Upper lobe of left lung (tissue), 6 donors: ENCODE results near the gene PPFIA3. TPM values are rescaled to one million over a fixed set of nuclear protein-coding genes. Genes with fewer than 3 reads are reported as not detected.

Experiments
- ATAC-seq, 2 donors: fragments of 200-7000 bp; cut with Tn5 transposase; one replicate each; pipeline ENCODE4 v1.9.1; 2022; ENCODE audit warnings: mild to moderate bottlenecking in 2 of 2, moderate library complexity in 2 of 2; ENCODE audit not compliant: low FRiP score in 2 of 2
- DNase-seq, 2 donors: peaks; one replicate each; pipeline ENCODE4 v3.0.0-alpha.2; 2019 to 2020
- H3K27ac ChIP-seq, 4 donors: fragments of 200-600 bp; sonication (generic); one replicate each; pipeline ENCODE4 v1.5.1; 2016 to 2019
- H3K27me3 ChIP-seq, 4 donors: fragments of 200-600 bp; sonication (generic); one replicate each; pipeline ENCODE4 v1.5.1; 2017 to 2019
- H3K36me3 ChIP-seq, 4 donors: fragments of 200-600 bp; sonication (generic); one replicate each; pipeline ENCODE4 v1.5.1; 2016 to 2019
- H3K4me1 ChIP-seq, 4 donors: fragments of 200-600 bp; sonication (generic); one replicate each; pipeline ENCODE4 v1.5.1; 2018 to 2019
- H3K4me3 ChIP-seq, 4 donors: fragments of 200-600 bp; sonication (generic); one replicate each; pipeline ENCODE4 v1.5.1; 2017 to 2019; ENCODE audit warnings: mild to moderate bottlenecking in 2 of 4, moderate library complexity in 1 of 4
- H3K9me3 ChIP-seq, 4 donors: fragments of 200-600 bp; sonication (generic); one replicate each; pipeline ENCODE4 v1.5.1; 2018 to 2019
- EP300 ChIP-seq, 4 donors: sonication (generic); formaldehyde crosslinking; IDR thresholded peaks; one replicate each; pipeline ENCODE4 v1.5.1; 2017; ENCODE audit warnings: antibody characterized with exemption in 4 of 4, control low read depth in 2 of 4
- POLR2A ChIP-seq, 4 donors: fragments of 450-650 bp; IDR thresholded peaks; one replicate each; pipeline ENCODE4 v1.5.1; 2016 to 2017; ENCODE audit warnings: antibody characterized with exemption in 4 of 4, mild to moderate bottlenecking in 2 of 4
- POLR2AphosphoS5 ChIP-seq, 2 donors: sonication (generic); formaldehyde crosslinking; IDR thresholded peaks; one replicate each; pipeline ENCODE4 v1.5.1; 2017; ENCODE audit warnings: antibody characterized with exemption in 2 of 2
- WGBS, 2 donors: methylation state at CpG; one replicate each; pipeline ENCODE4 v1.1.5; 2017 to 2018; 5-methylcytosine and 5-hydroxymethylcytosine counted together
- total RNA-seq, 6 donors: library from RNA; depleted of rRNA in 4 of 6; stranded (reverse); fragments of >200 nt in 4 of 6; gene quantifications; one replicate each; pipeline versions ENCODE4 v1.1.0 to v1.2.1, GENCODE V29; 2016 to 2021
- TF ChIP-seq, protein P1 (sequence below), 6 experiments: fragments of 450-650 bp in 4 of 6; fragments of 200-600 bp in 2 of 6; sonication (generic) in 2 of 6; IDR thresholded peaks; one replicate each; pipeline ENCODE4 v1.5.1; 2016 to 2019; ENCODE audit warnings: antibody characterized with exemption in 6 of 6
- donor health status: DM: no; HTN: no; CAD: no; lungs with moderate emphysema.
- donor health status: DM: no; HTN: yes; CAD: no; lungs with severe emphysema.

Gene PPFIA3
- total RNA-seq, 6 donors from 2014 or later, result 2.4 to 11.5 (median 5.9) TPM

DNA sequence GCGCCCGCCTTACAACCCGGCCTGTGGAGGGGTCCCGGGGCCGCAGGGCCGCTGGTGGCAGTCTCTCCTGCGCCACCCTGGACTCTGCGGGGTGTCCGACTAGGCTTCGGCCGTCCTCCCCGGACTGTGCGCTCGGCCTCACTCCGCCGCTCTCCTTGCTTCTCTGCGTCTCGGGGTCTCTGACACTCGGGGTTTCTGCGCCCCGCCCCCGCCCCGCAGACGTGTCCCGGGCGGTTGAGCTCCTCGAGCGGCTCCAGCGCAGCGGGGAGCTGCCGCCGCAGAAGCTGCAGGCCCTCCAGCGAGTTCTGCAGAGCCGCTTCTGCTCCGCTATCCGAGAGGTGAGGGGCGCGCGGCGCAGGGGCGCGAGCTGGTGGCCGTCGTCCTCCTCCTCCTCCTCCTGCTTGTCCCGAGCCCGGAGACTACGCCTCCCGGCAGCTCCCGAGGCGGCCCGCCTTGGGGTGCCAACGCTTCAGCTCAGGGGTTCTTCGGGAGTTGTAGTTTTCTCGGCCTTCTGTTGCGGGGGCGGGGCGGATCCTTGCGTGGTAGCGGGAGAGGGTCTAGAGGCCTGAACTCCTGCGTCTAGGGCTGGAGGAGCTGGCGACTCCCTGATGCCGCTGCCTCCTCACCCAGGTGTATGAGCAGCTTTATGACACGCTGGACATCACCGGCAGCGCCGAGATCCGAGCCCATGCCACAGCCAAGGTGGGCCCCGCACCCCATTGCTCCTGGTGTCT is 4.5 kb upstream of the PPFIA3 start:
- no peaks in the 10 kb centered on the region for H3K27me3 ChIP-seq
- peak overlapping the region; percentile 70 to 99 (median 86) for H3K4me3 ChIP-seq
- no peaks in the 10 kb centered on the region for H3K9me3 ChIP-seq
- H3K4me1 ChIP-seq, result peaks cover 27 to 40% (median 33%) of the 10 kb centered on the region in 4 donors
- no peaks in the 10 kb centered on the region for H3K36me3 ChIP-seq
- TF ChIP-seq, protein P1, sequence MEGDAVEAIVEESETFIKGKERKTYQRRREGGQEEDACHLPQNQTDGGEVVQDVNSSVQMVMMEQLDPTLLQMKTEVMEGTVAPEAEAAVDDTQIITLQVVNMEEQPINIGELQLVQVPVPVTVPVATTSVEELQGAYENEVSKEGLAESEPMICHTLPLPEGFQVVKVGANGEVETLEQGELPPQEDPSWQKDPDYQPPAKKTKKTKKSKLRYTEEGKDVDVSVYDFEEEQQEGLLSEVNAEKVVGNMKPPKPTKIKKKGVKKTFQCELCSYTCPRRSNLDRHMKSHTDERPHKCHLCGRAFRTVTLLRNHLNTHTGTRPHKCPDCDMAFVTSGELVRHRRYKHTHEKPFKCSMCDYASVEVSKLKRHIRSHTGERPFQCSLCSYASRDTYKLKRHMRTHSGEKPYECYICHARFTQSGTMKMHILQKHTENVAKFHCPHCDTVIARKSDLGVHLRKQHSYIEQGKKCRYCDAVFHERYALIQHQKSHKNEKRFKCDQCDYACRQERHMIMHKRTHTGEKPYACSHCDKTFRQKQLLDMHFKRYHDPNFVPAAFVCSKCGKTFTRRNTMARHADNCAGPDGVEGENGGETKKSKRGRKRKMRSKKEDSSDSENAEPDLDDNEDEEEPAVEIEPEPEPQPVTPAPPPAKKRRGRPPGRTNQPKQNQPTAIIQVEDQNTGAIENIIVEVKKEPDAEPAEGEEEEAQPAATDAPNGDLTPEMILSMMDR (IDR thresholded peaks at IDR 0.05), result no peak
- TF ChIP-seq POLR2AphosphoS5 (IDR thresholded peaks at IDR 0.05) (peak in 1 of 2 donors; percentile 50), POLR2A (IDR thresholded peaks at IDR 0.05) (no peak), EP300 (IDR thresholded peaks at IDR 0.05) (no peak)
- ATAC-seq (peak in 1 of 2 donors; percentile 13), DNase-seq (peak; percentile 69 to 91)
- 13 to 35% methylated on average over 14 to 38 of the region's 68 CpGs for WGBS, 2 donors
- H3K27ac ChIP-seq, result peak overlapping the region; percentile 69 to 88 (median 74)

DNA sequence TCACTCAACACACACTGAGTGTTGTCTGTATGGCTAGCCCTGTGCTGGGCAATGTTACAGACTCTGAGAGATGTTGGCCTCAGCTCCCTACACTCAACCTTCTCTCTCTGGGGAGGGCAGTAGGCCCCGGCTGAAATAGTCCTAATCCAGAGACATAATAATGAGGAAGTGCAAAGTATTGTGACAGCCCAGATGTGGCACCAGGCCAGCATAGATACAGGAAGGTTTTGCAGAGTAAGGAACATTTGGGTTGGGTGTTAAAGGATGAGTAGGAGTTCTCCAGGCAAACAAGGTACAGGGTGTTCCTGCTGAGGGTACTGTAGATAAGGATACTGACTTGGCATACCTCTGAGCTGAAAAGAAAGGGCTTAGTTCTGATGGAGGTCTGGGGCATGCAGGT is 2.8 kb upstream of the PPFIA3 start:
- 29 to 38% methylated on average over 1 of the region's 1 CpG for WGBS, 2 donors
- no peaks in the 10 kb centered on the region for H3K27me3 ChIP-seq
- no peak overlapping the region for H3K4me3 ChIP-seq
- ATAC-seq (no peak), DNase-seq (peak in 1 of 2 donors; percentile 65)
- no peak overlapping the region for H3K27ac ChIP-seq
- TF ChIP-seq POLR2AphosphoS5 (IDR thresholded peaks at IDR 0.05) (no peak), POLR2A (IDR thresholded peaks at IDR 0.05) (no peak), EP300 (IDR thresholded peaks at IDR 0.05) (no peak)
- TF ChIP-seq, protein P1 (IDR thresholded peaks at IDR 0.05), result no peak
- H3K36me3 ChIP-seq, result no peaks in the 10 kb centered on the region
- H3K9me3 ChIP-seq, result no peaks in the 10 kb centered on the region
- peaks cover 34 to 48% (median 39%) of the 10 kb centered on the region in 4 donors for H3K4me1 ChIP-seq

DNA sequence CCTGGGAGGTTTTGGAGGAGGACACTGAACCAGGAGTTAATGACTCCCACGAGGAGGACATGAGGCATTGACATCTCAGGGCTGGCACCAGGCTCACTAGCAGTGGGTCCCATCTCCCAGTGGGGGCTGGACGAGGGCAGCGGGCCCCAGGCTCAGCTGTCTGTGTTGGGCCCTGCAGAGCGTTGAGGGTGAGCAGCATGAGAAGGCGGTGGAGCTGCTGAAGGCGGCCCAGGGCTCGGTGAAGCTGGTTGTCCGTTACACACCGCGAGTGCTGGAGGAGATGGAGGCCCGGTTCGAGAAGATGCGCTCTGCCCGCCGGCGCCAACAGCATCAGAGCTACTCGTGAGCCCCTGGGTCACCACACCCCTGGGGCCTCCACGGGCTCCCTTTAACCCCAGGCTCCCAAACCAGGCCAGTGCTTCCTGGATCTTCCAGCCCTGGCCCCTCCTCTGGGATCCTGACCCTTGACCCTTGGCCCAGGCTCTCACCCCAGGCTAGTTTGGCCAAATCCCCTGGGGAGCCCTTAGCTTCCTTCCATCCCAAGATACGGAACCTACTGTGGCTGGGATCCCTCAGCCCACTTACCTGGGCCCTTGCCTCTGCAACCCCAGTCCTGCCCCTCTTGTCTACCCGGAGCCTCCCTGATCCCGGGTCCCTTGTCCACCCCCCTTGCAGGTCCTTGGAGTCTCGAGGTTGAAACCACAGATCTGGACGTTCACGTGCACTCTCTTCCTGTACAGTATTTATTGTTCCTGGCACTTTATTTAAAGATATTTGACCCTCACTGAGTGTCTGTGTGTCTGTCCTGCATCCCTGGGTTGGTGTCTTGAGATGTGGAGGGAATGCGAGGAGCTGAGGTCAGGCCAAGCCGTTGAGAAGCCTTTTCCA is 1.4 kb upstream of the PPFIA3 start:
- no peak for ATAC-seq
- peak in 1 of 2 donors; percentile 78 for DNase-seq

DNA sequence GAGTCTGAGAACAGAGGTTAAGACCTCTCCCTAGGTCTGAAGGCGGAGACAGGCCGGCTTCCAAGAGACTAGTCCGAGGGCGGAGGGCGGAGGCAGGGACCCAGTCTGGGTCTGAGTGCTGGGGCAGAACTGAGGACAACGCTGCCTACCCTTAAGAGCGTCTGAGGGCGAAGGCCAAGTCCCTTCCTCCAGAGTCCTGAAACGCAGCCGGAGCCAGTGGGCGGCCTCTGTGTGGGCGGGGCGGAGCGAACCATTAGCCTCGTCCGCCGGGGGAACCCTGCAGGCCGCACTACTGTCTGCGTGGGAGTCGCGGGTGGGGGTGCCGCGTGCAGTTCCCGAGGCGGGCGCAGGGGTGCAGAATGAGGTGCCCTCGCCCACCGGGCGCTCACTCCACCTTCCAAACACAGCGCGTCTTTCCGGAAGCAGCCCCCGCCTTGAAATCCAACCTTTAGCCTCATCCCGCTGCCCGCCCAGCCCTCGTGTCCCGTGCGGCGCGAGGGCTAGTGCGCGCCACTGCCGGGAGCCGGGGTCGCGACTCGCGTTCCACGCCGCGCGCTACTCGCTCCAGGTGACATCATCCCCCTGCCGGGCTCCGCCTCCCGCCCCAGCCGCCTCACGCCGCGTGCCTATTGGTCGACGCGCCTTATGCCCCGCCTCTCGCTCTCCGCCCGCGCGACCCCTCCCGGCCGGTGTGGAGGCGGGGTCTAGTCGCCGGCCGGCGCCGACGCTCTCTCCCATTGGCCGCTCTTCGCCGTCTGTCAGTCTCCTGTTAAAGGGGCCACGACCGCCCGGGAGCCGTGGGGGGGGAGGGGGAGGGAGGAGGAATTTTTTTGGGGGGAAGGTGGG is 556 bp upstream of the PPFIA3 start, which contains the start of gene C19orf73:
C19orf73 (minus strand) TSS at position 579 of the 846 bp plus-strand sequence; CDS start at position 458, 121 bp downstream.
- ATAC-seq (peak; percentile 96), DNase-seq (peak; percentile 92 to 99)
- Histone ChIP-seq H3K4me1 (peaks cover 30 to 42% (median 33%) of the 10 kb centered on the region in 4 donors), H3K27ac (peak within 1 kb of the TSS; percentile 93 to 94 (median 94)), H3K4me3 (peak within 1 kb of the TSS; percentile 58 to 75 (median 65)), H3K9me3 (no peaks in the 10 kb centered on the region), H3K27me3 (no peaks in the 10 kb centered on the region), H3K36me3 (no peaks in the 10 kb centered on the region)
- 1 to 3% methylated on average over 28 to 30 of the region's 85 CpGs for WGBS, 2 donors
- TF ChIP-seq POLR2A (IDR thresholded peaks at IDR 0.05) (peak in 3 of 4 donors; percentile 33 to 70 (median 64)), POLR2AphosphoS5 (IDR thresholded peaks at IDR 0.05) (peak; percentile 66 to 77), EP300 (IDR thresholded peaks at IDR 0.05) (peak in 1 of 4 donors; percentile 44)
- TF ChIP-seq, protein P1 (IDR thresholded peaks at IDR 0.05), result peak in 5 of 6 experiments; percentile 18 to 75 (median 53)

More for the DNA sequence above, 1.4 kb upstream of the PPFIA3 start:
- Histone ChIP-seq H3K4me3 (peak overlapping the region in 3 of 4 donors; percentile 58 to 72 (median 58)), H3K4me1 (peaks cover 34 to 48% (median 39%) of the 10 kb centered on the region in 4 donors), H3K36me3 (no peaks in the 10 kb centered on the region), H3K27me3 (no peaks in the 10 kb centered on the region), H3K9me3 (no peaks in the 10 kb centered on the region), H3K27ac (peak overlapping the region; percentile 93 to 94 (median 94))
- TF ChIP-seq POLR2A (IDR thresholded peaks at IDR 0.05), result no peak
- TF ChIP-seq, protein P1 (IDR thresholded peaks at IDR 0.05), result no peak
- no peak for TF ChIP-seq POLR2AphosphoS5 (IDR thresholded peaks at IDR 0.05)
- TF ChIP-seq EP300 (IDR thresholded peaks at IDR 0.05), result no peak
- 62 to 69% methylated on average over 20 to 26 of the region's 26 CpGs for WGBS, 2 donors
